GM12875 (cell line): ENCODE results near the gene CHGA.

Experiments used
- H3K4me3 ChIP-seq: one replicate; pipeline ENCODE4 v1.5.1; 2011; ENCODE audit warnings: low read depth, low read length, control low read depth
- TF ChIP-seq, protein P1 (sequence below): IDR thresholded peaks from 2 replicates; pipeline ENCODE4 v1.5.1; 2011; ENCODE audit warnings: low read depth, mild to moderate bottlenecking, control low read depth, inconsistent platforms, low read length, moderate library complexity, borderline replicate concordance; ENCODE audit not compliant: insufficient read depth

Gene CHGA

DNA sequence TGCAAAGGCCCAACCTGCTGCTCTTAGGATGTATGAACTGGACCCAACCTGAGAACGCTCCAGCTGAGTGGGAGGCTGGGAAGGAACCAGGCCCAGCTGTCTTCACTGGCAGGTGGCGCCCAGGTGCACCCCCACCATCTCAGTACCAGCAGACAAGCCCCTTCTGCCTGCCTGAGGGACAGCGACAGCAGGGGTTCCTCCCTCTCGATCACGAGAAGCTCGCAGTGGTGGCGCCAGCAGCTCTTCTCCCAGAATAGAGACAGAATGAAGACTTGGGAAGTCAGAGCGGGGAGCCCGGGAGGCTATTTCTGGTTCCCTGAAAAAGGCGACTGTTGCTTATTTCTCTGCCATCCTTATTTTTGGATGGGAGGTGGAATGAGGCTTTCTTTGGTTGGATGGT, 46.5 kb downstream of the CHGA start:
- TF ChIP-seq, protein P1, sequence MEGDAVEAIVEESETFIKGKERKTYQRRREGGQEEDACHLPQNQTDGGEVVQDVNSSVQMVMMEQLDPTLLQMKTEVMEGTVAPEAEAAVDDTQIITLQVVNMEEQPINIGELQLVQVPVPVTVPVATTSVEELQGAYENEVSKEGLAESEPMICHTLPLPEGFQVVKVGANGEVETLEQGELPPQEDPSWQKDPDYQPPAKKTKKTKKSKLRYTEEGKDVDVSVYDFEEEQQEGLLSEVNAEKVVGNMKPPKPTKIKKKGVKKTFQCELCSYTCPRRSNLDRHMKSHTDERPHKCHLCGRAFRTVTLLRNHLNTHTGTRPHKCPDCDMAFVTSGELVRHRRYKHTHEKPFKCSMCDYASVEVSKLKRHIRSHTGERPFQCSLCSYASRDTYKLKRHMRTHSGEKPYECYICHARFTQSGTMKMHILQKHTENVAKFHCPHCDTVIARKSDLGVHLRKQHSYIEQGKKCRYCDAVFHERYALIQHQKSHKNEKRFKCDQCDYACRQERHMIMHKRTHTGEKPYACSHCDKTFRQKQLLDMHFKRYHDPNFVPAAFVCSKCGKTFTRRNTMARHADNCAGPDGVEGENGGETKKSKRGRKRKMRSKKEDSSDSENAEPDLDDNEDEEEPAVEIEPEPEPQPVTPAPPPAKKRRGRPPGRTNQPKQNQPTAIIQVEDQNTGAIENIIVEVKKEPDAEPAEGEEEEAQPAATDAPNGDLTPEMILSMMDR, result no peak
- no peak overlapping the region for H3K4me3 ChIP-seq

DNA sequence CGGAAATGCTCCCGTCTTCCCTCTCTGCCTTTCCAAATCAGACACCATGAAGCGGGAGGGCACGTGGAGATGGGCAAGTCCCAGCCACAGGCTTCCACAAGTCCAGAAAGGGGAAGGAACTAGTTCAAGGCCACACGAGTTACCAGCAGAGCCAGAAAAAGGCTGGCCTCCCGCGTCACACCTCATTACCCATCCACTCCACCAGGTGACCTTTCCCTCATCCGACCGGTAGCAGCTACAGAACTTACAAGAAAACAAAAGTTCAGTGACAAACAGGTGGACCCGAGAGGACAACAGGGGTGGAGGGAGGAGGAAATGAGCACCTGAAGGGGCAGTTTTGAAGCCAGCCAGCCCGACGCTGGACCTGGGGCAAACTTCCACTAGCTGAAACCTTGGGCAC, 46.9 kb downstream of the CHGA start:
- H3K4me3 ChIP-seq, result no peak overlapping the region
- TF ChIP-seq, protein P1, result no peak

DNA sequence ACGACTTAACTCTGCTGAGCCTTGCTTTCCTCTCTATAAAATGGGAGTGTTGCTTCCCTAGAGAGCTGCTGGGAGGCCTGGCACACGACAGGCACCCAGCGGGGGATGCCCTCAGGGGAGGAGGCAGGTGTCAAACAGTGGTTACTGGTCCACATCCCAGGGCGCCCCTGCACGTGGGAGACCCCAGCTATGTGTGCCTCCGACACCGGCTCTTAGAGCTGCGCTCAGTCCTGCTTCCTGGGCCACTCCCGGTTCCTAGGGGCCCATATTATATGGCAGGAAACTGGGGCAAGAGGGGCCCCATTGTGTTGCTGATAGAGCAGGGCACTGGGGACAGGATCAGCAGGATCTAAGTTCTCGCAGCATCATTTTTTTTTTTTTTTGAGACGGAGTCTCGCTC, 47.3 kb downstream of the CHGA start:
- TF ChIP-seq, protein P1, result no peak
- H3K4me3 ChIP-seq, result no peak overlapping the region

DNA sequence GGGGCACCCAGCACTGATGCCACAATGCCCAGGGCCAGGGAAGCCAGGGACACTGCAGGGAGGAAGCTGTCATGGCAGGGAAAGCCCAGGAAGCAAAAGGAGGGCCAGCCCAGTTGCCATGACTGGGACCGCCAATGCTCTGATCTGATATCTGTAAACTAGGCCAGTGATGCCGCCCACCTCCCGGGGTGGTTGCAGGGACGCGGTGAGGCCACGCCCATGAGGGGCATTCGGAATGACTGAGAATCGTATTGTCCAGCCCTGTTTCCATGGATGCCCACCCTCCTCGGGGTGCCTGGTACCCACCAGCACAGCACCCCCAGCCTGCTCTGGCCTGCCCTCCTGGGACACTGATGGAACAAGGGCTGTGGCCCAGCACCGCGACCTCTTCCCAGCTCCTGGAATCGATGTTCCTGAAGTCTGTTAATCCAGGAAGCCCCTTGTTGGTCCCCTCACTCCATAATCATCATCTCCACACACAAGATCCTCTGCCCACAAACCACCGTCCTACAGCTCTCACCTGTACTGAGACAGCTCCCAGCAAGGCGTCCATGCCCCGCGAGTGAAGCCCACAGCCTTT, 48.7 kb downstream of the CHGA start:
- no peak overlapping the region for H3K4me3 ChIP-seq
- TF ChIP-seq, protein P1, result no peak

DNA sequence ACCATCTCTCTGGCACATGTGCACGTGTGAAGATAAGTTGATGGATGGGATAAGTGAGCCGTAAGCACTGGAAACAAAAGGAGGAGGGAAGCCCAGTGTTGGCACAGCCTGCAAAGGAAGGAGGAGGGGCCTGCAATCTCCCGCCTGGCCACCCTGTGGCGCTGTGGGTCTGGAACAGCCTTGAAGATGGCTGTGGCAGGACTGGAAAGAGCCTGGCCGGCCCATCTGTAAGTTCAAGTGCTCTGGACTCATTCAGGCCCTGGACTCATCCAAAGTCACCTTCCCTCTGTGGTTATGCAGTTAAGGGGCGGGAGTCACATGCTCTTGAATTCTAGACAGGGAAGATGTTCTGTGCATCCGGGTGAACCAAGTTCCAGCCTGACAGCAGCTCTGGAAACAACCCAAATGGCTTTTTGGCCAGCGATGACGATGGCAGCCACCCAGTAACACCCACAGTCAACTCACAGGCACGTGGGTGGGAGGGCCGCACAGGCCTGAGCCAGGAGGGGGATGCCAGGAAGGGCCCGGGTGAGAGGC, 50.4 kb downstream of the CHGA start:
- H3K4me3 ChIP-seq, result no peak overlapping the region
- TF ChIP-seq, protein P1, result peak; percentile 50; the same call in 1 of the 2 replicates

DNA sequence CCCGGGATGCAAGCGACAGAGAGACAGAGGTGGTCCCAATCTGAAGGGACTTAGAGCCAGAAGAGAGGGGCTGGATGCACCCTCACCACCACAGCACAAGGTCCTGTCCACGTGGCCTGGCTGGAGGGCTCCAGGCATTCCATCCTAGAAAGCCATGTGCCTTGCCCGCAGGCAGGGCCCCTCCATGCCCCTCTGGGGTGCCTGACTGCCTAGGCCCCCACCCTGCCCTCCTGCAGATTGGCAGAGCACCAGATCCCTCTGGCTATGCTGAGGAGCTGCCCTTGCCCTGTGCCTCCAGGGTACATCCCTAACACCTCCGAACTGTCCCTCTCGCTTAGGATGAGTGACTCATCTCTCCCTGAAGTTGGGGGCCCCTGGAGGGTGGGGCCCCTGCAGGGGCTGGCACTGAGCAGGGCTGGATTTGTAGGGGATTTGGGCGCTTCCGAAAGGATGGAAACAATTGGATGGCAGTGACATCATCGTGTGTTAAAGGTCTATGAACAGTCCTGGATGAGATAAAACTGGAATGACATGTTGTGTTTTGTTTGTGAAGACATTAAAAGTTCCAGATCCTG, 50.9 kb downstream of the CHGA start:
- TF ChIP-seq, protein P1, result no peak
- no peak overlapping the region for H3K4me3 ChIP-seq
